ENCODE measurements around the gene LNP1.
"Not testable (repeated sequence)": the region's sequence is repeated elsewhere in the genome, so short reads cannot be mapped to it uniquely, and the experiment has no call there.

The LNP1 gene

DNA sequence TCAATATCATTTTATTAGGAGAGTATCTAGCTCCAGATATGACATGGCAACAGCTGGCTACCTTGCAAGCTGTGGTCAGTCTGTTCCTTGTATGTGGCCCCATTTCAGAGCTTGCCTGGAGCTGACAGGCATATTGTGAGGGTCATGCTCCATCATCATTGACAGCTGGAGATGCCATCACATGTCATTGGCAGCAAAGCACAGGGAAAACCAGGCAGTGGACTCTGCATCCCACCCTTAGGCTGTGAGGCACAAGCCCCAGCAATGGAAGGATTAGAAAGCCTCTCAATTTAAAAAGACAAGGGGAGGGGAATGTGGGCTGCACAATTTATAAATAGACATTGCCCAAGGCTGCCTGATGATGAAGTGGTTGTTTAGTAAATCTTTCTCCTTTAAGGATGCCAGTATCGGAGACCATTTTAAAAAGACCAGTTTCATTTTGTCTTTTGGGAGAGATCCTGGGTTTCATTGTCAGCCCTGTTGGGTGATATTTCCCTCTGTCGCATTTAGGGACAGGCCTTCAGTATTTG is 27.9 kb downstream of the LNP1 start:
- no peak for DNase-seq (ENCODE audit: low read depth)

DNA sequence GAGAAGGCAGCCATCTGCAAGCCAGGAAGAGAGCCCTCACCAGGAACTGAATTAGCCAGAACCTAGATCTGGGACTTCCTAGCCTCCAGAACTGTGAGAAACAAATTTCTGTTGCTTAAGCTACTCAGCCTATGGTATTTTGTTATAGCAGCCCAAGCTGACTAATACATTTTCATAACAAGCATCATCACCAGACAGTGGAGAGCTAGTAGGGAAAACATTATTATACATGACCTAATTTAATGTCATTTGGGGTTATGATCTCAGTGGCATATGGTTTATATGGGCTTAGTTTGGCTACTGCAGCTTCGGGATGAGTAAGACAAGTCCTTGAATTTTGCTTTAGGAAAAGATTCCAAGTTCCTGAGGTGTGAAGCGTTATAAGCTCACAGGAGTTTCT is 35.6 kb downstream of the LNP1 start:
- no peak for DNase-seq (ENCODE audit: low read depth)

DNA sequence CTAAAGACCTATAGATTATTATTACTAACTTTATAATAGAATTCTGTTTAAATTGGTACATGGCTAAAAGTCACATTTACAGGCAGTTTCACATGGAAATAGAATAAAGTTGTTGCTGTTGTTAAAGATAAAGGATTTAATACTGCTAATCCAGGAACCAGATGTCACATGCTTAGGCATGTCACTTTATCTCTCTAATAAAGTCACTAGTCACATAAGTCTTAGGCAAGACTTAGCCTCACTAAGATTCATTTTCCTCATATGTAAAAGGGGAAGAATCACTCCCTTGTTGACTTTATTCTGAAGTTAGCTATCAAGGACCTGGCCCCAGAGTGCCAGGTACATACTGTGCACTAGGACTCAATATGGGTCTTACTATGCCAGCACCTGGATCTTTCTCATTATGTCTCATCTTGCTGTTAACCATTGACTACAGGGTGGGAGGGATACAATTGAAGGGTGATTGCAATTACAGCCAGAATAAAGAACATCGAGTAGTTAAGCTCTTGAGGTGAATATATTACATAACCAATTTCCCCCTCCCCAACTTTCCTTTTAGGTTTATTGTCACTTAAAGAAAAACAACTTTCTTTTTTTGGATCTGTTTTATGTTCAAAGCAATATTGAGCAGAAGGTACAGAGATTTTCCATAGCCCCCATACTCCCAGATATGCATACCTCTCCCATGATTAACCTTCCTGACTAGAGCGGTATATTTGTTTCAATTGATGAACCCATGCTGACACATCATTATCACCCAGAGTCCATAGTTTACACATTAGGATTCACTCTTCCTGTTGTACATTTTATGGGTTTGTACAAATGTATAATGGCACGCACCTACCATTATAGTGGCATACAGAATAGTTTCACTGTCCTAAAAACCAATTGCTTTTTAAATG is 36.6 kb downstream of the LNP1 start:
- no peak for DNase-seq (ENCODE audit: low read depth)

DNA sequence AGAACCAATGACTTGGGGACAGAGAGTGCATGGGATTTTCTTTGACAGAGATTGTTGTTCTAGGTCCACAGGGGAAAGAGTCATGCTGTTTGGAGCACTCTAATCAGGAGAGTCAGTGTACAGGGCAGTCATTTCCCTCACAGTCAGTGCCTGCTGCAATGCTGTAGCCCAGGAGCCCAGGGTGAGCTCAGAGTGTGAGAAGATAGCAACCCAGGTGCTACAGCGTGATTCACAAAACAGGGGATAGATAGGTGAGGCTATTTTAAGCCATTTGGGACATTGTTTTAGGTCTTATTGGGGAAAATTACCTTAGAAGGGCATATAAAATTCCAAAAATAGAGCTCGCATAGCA is 37.3 kb downstream of the LNP1 start:
- no peak for DNase-seq (ENCODE audit: low read depth)

DNA sequence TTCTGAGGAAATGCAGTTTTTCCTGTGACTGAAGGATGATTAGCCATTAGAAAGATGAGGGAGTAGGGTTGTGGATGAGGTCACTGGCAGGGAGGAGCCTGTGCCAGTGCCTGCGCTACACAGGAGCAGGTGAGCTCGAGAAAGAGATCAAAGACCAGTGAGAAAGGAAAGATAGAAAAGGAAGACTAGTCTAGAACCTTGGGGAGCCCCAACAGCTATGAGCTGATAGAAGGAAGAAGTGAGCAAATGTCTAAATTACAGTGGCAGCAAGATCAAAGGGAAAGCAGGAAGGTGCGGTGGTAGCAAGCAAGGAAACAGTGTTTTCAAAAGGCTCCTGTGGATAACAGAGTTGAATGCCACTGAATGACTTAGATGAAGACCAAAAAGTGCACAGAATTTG is 39.6 kb downstream of the LNP1 start:
- DNase-seq (ENCODE audit: low read depth), result no peak

DNA sequence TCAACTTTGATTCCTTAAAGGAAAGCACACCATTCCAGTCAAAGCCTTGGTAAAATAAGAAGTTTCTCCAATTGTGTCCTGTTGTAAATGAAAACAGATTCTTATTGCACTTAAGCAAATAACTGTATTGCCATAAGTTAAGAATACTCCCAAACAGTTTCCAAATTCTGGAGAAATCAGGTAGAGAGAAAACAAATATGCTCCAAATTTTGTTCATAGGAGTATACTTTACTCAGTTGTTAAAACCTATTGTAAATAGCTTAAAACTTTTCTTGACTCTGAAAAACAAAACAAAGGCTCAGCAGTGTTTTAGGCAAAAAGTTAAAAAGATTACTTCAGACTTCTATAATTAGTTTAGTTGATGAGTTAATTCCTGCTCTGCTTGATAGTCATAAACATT is 42.4 kb downstream of the LNP1 start:
- no peak for DNase-seq (ENCODE audit: low read depth)

DNA sequence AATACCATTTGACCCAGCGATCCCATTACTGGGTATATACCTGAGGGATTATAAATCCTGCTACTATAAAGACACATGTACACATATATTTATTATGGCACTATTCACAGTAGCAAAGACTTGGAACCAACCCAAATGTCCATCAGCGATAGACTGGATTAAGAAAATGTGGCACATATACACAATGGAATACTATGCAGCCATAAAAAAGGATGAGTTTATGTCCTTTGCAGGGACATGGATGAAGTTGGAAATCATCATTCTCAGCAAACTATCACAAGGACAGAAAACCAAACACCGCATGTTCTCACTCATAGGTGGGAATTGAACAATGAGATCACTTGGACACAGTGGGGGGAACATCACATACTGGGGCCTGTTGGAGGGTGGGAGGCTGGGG is 45.7 kb downstream of the LNP1 start:
- DNase-seq (ENCODE audit: low read depth), result not testable (repeated sequence)

DNA sequence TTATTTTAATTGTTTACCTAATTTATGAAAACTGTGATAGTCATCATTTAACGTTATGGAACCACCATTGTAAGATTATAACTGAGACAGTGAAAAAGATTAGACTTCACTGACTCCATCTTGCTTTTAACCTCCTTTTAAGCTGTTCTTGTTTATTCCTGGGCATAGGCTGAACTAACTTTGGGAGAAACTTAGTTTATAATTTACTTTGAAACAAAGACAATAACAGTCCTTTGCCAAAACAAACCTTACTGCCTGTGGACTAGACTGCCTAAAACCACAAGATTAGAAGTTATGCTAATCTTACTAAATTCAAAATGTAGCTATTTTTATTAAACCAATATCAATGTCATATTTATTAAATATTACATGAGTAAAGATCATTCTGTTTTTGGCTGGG is 46.7 kb downstream of the LNP1 start:
- DNase-seq (ENCODE audit: low read depth), result no peak

DNA sequence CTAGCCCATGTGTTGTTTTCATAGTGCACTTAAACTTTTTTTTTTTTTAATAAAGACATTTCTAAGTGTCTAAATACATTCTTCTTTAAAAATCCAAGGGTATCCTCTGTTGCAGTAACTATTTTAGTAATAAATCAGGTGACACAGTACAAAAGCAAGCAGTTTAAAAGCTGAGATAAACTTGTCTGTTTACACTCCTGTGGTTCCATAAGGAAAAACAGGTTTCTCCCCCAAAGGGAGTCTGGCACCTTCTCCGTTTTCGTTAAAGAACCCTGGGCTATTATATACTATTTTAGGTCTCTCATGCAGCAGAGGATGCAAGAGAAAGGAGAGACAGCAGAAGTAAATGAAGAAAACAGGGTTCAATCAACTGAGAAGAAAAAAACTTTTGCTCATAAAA is 47.9 kb downstream of the LNP1 start:
- DNase-seq (ENCODE audit: low read depth), result no peak

DNA sequence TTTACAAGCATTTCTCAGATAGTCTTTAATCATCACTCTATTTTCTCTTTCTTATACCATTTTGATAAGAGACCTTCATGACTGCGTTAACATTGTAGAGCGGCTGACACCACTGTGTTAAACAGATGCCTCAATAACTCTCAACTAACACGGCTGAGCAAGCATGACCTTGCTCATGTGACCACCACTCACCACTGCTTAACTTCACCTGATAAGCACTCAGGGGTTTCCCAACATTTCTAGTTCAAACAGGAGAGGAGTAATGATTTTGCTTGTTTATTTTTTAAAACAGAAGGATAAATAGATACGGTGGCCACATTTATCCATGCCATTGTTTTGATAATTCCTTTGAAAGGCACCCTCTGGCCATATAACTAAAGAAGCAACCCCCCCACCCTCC is 53.3 kb downstream of the LNP1 start:
- no peak for DNase-seq (ENCODE audit: low read depth)

DNA sequence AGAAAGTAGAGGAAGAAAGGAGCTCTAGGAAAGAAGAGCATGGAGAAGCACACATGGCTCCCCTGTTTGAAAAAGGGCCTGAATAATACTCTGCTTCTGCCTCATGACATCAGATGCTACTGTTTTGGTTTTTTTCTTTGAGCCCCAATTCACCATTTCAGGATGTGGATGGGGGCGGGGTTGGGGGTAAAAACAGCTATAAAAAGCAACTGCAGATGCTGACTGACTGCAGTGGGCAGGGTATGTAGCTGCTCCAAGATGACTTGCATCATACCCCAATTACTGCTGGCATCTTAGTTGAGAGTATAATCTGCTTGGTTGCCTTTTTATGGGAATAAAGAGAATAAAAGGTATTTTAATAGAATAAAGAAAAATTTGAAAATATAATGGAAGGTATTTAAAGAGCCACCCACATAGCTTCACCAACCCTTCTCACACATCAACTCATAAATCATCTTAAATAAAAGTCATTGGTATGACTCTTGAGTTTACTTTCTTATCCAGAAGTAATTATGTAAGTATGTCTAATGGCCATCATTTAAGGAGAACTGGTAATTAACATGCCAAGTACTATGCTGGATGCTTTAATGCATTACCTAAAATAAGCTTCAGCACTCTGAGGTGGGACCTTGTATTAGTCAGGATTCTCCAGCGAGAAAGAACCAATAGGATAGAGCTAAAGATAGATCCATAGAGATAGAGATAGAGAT is 54.7 kb downstream of the LNP1 start:
- DNase-seq (ENCODE audit: low read depth), result no peak

DNA sequence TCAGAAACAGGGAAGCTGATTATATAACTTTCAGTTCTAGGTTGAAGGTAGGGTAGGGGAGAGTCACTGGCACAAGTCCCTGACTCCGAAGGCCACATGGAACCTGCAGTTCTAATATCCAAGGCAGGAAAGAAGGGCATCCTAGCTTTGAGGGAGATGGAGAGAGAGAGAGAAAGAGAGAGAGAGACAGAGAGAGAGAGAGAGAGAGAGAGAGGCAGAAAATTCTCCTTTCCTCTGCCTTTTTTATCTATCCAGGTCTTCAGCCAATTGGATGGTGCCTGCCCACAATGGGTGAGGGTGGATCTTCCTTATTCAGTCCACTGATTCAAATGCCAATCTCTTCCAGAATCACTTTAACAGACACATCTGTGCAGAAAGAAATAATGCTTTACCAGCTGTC is 55.4 kb downstream of the LNP1 start:
- DNase-seq (ENCODE audit: low read depth), result no peak

DNA sequence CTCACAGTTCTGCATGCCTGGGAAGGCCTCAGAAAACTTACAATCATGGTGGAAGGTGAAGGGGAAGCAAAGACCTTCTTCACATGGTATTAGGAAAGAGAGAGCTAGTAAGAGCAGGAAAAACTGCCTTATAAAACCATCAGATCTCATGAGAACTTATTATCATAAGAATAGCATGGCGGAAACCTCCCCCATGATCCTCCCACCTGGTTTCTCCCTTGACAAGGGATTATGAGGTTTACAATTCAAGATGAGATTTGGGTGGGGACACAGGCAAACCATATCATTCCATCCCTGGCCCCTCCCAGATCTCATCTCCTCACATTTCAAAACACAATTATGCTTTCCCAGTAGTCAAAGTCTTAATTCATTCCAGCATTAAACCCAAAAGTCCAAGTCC is 56.5 kb downstream of the LNP1 start:
- no peak for DNase-seq (ENCODE audit: low read depth)

DNA sequence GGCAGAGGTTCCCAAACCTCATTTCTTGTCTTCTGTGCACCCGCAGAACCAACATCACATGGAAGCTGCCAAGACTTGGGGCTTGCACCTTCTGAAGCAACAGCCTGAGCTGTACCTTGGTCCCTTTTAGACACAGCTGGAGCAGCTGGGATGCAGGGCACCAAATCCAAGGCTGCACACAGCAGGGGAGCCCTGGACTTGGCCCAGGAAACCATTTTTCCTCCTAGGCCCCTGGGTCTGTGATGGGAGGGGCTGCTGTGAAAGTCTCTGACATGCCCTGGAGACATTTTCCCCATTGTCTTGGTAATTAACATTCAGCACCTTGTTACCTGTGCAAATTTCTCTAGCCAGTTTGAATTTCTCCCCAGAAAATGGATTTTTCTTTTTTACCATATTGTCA is 57.5 kb downstream of the LNP1 start:
- DNase-seq (ENCODE audit: low read depth), result no peak

DNA sequence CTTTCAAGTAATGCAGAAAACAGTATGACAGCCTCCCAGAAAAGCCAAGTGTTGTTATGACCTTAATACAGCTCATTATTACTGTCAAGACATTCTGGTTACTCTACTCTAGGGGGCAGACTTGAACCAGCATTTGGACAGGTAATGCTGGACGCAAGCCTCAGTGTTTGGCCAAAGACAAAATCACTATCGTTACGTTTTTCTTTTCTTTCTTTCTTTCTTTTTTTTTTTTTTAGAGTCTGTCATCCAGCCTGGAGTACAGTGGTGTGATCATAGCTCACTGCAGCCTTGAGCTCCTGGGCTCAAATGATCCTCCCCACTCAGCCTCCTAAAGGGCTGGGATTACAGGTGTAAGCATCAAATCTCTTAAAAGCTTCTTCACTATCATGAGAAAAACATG is 61.7 kb downstream of the LNP1 start:
- peak; percentile 67 for DNase-seq (ENCODE audit: low read depth)

DNA sequence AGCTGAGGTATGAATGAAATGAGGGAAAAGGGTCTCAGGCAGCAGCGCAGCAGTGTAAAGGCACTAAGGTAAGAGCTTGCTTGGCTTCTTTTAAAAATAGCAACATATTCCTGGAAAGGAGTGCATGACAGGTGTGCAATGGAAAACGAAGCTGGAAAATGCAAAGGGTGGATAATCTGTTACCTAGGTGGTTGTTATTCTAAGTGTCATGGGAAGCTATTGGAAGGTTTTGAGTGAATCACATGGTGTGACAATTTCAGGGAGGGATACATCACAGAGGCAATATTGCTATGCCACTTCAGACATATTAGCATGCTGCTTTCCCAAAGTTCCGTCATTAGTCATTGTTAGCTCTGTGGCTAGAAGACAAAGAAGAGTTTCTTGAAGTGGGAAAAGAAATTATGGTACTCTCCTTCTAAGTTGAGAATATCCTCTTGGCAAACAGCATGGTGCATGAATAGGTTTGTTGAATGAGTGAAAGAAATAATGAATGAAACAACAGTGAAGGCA is 62.4 kb downstream of the LNP1 start:
- no peak for DNase-seq (ENCODE audit: low read depth)

DNA sequence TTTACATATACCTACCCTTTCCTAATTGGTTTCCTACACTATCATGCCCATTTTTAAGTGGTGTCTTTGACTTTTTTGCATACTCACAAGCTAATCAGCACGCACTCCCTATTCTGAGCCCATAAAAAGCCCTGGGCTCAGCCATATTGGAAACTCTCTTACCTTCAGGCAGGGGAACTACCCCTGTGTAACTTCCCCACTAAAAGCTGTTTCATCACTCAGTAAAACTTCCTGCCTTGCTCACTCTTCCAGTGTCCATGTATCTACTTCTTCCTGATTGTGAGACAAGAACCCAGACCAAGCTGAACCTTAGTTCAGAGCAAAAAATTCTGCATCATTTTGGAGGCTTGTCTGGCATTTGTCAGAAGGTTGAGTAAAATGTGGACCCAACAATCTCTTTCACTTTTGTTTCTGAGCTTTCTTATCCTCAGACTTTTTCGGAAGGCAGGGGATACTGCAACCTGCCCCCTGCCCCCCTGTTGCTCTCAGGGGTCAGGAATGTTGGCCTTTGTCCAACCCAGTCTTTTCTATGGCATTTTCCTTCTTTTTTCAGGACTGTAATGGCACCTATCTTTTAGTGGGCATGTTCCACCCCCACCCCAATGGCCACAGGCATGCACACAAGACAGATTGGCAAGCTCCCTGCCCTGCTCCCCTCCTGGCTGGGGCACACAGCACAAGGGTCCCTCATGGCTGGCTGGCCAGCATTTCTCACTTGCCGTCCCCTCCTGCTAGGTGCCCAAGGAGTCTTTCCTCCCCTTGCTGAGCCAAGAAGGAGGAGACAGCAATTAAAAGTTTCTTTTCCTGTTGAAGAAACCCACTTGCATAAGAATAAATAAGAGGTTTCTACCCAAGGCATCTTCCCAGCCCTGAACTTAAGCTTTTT is 64.8 kb downstream of the LNP1 start:
- DNase-seq (ENCODE audit: low read depth), result no peak

DNA sequence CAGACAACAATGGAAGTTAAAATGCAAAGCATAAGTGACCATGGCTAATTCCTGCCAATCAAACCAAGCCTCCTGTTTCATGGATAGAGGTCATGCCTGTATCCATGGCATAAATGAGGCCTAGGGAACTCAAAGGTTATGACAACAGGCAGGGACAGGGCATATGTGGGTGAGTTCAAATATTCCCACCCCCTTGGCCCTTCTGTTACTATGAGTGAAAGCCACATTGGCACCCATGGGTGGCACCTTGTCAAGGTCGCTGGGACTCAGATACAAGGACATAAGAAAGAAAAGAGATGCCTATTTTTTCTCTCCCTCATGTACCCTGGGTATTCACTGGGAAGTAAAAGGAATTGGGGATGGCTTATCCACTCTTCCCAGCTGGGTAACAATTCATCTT is 65.8 kb downstream of the LNP1 start:
- no peak for DNase-seq (ENCODE audit: low read depth)

DNA sequence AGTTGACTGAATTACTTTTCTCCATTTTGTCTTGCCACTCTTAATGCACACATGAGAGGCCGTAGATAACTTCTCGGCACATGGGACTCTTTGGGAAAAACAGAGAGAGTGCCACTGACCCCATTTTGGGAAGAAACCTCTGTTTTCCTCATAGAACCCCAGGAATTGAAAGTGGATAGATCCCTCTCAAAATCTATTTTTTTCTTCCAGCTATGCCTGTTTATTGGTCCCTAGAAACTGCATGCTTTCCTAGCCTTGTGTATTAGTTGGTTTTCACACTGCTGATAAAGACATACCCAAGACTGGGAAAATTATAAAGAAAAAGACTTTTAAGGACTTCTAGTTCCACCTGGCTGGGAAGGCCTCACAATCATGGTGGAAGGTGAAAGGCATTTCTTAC is 67.3 kb downstream of the LNP1 start:
- no peak for DNase-seq (ENCODE audit: low read depth)

DNA sequence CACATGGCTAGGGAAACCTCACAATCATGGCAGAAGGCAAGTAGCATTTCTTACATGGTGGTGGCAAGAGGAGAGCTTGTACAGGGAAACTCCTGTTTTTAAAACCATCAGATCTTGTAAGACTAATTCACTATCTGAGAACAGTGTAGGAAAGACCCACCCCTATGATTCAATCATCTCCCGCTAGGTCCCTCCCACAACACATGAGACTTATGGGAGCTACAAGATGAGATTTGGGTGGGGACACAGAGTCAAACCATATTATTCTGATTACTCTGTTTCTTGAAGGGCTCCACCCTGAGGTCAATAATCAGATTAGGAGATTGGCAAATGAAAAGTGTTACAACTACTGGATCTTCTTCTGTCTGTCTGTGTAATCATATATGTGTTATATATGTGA is 69.6 kb downstream of the LNP1 start:
- no peak for DNase-seq (ENCODE audit: low read depth)

DNA sequence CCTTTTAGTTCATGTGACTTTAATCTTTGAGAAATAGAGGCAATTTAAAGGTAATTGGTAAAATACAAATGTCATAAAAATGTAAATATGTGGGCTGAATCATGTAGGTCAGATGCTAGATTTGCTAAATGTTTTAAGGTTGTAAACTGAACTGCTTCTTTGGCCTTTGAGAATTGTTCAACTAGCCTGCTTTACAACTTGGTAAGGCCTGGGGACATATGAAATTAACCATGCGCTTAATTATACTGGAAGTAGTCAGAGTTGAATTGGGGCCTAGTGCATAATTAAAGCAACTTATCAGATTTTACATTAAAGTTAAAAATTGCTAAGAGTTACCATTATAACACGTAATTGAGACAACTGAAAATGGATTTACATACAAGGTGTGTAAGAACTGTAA is 70.1 kb downstream of the LNP1 start:
- no peak for DNase-seq (ENCODE audit: low read depth)

DNA sequence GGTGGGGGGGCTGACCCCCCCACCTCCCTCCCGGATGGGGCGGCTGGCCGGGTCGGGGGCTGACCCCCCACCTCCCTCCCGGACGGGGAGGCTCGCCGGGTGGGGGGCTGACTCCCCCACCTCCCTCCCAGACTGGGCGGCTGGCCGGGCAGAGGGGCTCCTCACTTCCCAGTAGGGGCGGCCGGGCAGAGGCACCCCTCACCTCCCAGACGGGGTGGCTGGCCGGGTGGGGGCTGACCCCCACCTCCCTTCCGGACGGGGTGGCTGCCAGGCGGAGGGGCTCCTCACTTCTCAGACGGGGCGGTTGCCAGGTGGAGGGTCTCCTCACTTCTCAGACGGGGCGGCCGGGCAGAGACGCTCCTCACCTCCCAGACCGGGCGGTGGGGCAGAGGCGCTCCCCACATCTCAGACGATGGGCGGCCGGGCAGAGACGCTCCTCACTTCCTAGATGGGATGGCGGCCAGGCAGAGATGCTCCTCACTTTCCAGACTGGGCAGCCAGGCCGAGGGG is 76.6 kb downstream of the LNP1 start:
- not testable (repeated sequence) for DNase-seq (ENCODE audit: low read depth)

Data from fibroblast of gingiva (primary cell).